ENCODE results near the gene LRWD1. TPM values are rescaled to one million over a fixed set of nuclear protein-coding genes. Genes with fewer than 3 reads are reported as not detected.

LRWD1 gene
- total and polyA plus RNA-seq, 9 of the 15 experiments (the other 6 are each of a cell fraction or from before 2014, with no cell fraction given) = 0.61 to 66.0 (median 33.2) TPM

GRCh38 chr7:102433219-102434038, 31.4 kb upstream of the LRWD1 start, which contains the start of gene ORAI2 (continued):
- TF ChIP-seq NR0B1 (IDR thresholded peaks at IDR 0.05; ENCODE audit: partially characterized antibody) = no peak
- no peak for TF ChIP-seq MYNN (IDR thresholded peaks at IDR 0.05)
- TF ChIP-seq MYNN (CRISPR knock-in tag; IDR thresholded peaks at IDR 0.05) = no peak
- TF ChIP-seq PREB (CRISPR knock-in tag; IDR thresholded peaks at IDR 0.05) = no peak
- no peak for TF ChIP-seq JUNB (CRISPR knock-in tag; conservative IDR thresholded peaks at IDR 0.05)
- no peak for TF ChIP-seq HOMEZ (CRISPR knock-in tag; IDR thresholded peaks at IDR 0.05)
- TF ChIP-seq TFE3 (CRISPR knock-in tag; IDR thresholded peaks at IDR 0.05) = peak; percentile 48; the same call in 1 of the 2 replicates
- TF ChIP-seq FOXJ3 (CRISPR knock-in tag; IDR thresholded peaks at IDR 0.05) = no peak
- TF ChIP-seq ZNF57 (CRISPR knock-in tag; IDR thresholded peaks at IDR 0.05) = no peak
- no peak for TF ChIP-seq ZNF436 (CRISPR knock-in tag; IDR thresholded peaks at IDR 0.05)
- no peak for TF ChIP-seq CBFB (CRISPR knock-in tag; IDR thresholded peaks at IDR 0.05)
- no peak for TF ChIP-seq ESRRB (CRISPR knock-in tag; IDR thresholded peaks at IDR 0.05; ENCODE audit: borderline replicate concordance)
- TF ChIP-seq TRIM25 (IDR thresholded peaks at IDR 0.05; ENCODE audit: borderline replicate concordance) = no peak
- no peak for TF ChIP-seq ZFPM2 (CRISPR knock-in tag; IDR thresholded peaks at IDR 0.05)

Data from K562 (cell line).